ENCODE results near the gene NUDCD2.
"Not testable (repeated sequence)": the region's sequence is repeated elsewhere in the genome, so short reads cannot be mapped to it uniquely, and the experiment has no call there.

NUDCD2 gene

DNA sequence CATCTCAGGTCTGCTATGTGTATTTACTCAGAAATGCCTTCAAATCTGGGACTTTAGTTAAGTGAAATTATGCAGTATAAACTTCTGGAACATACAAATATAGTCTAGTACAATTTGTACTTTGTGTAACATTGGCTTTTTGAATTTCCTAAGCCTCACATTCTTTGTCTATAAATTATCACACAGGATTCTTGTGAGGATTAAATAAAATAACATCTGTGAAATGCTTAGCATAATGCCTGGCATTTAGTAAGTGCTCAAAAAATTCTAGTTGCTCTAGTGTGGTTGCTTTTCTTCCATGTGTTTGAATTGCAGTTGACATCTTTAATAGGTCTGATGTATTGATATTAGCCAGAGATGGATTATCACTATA lies 3.1 kb upstream of the NUDCD2 start:
- peak; percentile 37 for DNase-seq

DNA sequence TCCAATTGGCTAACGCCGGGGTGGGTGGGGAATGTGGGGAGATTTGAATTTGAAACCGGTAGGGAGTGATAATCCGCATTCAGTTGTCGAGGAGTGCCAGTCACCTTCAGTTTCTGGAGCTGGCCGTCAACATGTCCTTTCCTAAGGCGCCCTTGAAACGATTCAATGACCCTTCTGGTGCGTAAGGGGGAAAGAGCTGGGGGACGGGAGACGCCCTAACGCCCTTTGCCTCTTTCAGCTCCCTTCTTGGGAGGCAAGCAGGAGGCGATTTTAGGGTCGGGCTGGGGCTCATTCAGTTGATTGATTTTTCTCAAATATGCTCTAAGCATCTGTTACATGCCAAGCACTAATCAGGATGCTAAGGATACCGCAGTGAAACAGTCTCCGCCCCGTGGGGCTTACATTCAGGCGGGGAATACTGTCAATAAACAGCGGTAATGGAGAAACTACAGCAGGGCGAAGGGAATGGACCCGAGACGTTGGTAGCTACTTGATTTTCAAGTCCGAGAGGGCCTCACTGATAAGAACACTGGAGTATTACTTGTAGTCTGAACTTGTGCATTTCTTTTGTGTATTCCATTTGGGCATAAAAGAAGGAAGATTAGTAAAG lies 765 bp upstream of the NUDCD2 start, which contains the start of gene HMMR:
HMMR (plus strand) TSS at position 71 of the 610 bp plus-strand sequence; CDS start at position 132, 61 bp downstream.
- peak; percentile 15 for DNase-seq

DNA sequence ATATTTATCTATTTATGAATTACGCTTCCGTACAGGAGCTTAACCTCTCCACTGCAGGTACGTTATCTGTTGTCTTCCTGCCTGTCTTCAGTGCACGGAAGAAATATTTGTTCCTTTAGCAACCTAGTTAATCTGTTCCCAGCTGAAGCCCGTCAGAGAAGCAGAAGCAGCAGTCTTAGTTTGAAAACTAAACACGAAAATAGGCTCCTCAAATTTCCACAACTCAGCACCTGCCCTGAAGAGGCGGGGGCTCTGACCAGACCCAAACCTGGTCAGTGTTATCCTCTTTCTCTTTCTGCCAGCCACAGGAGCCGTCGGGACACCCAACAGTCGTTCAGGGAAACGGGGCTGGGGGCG lies 462 bp downstream of the NUDCD2 start:
- DNase-seq = no peak

DNA sequence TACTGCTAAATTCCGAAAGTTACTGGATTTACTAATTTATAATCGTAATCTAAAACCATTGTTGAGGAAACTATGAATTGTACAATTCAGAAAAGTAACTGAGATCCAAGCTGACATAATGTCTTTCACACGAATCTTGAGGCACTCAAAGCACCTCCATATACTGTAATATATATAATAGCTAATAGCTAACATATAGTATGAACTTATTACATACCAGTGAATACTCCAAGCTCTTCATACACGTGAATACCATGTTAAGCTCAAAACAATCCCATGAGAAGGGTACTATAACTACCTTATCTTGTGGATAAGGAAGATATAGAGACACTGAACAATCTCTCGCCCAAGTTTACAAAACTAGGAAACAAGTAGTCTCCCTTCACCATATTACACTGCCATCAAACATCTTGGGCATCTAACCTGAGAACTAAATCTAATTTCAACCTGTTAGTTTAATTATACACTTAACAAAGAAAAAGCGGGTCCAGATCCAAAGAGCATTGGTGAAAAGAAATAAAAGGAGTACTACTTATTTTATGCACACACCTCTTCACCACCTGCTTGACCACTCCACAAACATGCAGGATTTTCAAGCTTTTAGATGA lies 1.0 kb downstream of the NUDCD2 start:
- DNase-seq = no peak

DNA sequence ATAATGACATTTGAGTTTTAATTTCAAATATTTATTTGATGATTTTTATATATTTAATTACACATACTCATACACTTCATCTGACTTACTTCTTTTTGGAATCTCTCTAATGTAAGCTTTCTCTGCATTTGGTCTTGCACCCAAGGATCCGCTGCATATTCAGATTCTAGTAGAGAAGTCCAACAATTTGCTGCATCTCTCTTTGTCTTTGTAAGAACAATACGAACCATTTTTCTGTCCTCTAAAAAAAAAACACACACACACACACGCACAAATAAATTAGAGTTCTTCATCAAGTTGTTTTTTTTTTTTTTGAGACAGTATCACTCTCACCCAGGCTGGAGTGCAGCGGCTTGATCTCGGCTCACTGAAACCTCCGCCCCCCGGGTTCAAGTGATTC lies 3.1 kb downstream of the NUDCD2 start:
- no peak for DNase-seq

- no peak for DNase-seq
Observed at GRCh38 chr5:163456029-163456589, 3.8 kb downstream of the NUDCD2 start.

DNA sequence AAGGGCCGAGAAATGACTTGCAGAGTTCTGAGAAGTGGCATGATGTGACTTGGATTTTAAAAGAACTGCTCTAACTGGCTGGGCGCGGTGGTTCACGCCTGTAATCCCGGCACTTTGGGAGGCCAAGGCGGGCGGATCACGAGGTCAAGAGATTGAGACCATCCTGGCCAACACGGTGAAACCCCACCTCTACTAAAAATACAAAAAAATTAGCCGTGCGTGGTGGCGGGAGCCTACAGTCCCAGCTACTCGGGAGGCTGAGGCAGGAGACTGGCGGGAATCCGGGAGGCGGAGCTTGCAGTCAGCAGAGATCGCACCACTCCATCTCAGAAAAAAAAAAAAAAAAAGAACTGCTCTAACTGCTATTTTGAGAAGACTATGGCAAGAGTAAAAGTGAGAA lies 4.5 kb downstream of the NUDCD2 start:
- not testable (repeated sequence) for DNase-seq

DNA sequence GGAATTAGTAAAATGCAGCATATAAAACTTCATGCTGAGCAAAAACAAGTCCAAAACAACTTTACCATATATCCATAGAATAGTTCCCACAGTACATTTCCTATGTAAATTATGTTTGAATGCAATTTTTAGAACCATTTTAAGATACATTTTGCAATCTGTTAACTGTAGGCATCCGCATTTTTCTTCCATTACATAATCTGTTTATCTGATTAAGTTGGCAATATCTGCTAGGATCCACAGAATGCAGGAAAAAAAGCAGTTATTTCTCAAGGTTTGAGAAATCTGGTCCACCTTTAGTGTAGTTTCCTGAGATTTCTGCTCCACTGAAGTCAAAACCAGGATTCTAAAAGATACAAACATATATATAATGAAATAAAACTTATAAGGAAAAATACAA lies 6.2 kb downstream of the NUDCD2 start:
- peak; percentile 64 for DNase-seq

GRCh38 chr5:163451489-163451888 lies 8.4 kb downstream of the NUDCD2 start:
- DNase-seq = no peak

GRCh38 chr5:163448491-163448890 lies 11.4 kb downstream of the NUDCD2 start:
- DNase-seq = no peak

GRCh38 chr5:163447875-163448274 lies 12.0 kb downstream of the NUDCD2 start:
- no peak for DNase-seq

DNA sequence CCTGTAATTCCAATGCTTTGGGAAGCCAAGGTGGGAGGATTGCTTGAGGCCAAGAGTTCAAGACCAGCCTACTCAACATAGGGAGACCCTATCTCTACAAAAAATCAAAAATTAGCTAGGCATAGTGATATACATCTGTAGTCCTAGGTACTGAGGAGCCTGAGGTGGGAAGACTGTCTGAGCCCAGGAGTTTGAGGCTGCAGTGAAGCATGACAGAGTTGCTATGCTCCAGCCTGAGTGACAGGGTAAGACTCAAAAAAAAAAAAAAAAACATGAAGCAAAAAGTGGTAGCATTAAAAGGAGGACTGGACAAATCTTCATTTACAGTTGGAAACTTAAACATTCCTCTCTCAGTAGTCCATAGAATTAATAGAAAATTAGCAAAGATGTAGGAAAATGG lies 12.7 kb downstream of the NUDCD2 start:
- DNase-seq = no peak

GRCh38 chr5:163445345-163445744 lies 14.6 kb downstream of the NUDCD2 start:
- DNase-seq = no peak

GRCh38 chr5:163444526-163444925 lies 15.4 kb downstream of the NUDCD2 start:
- no peak for DNase-seq

GRCh38 chr5:163440954-163441353 lies 18.9 kb downstream of the NUDCD2 start:
- no peak for DNase-seq

- no peak for DNase-seq
Observed at GRCh38 chr5:163439092-163439425, 20.8 kb downstream of the NUDCD2 start.

GRCh38 chr5:163437309-163438182 lies 22.4 kb downstream of the NUDCD2 start, which contains the start of gene CCNG1:
CCNG1 (plus strand) TSS chr5:163437595; CDS start chr5:163439257, 1,662 bp downstream.
- DNase-seq = peak; percentile 97

- DNase-seq = no peak
Observed at GRCh38 chr5:163437011-163437308, 22.9 kb downstream of the NUDCD2 start.

- no peak for DNase-seq
Observed at GRCh38 chr5:163436515-163436914, 23.4 kb downstream of the NUDCD2 start.

- DNase-seq = no peak
Observed at GRCh38 chr5:163434401-163434866, 25.5 kb downstream of the NUDCD2 start.

DNA sequence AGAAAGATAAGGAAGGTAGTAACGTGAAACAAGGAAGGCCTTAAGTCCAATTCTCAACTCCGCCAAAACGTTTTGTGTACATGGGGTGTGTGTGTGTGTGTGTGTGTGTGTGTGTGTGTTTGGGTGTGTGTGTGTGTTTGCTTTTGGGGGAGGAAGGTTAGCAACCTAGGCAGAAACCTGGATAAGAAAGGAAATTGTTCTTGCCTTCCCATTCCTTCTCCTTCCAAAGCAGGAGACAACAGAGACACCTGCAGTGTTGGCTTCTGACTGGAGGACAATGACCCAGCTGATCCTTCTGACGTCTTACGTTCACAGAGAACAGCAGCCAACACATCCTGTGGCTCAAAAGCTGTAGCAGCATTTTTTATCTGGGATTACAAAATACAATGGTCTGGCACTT lies 26.6 kb downstream of the NUDCD2 start:
- no peak for DNase-seq

DNA sequence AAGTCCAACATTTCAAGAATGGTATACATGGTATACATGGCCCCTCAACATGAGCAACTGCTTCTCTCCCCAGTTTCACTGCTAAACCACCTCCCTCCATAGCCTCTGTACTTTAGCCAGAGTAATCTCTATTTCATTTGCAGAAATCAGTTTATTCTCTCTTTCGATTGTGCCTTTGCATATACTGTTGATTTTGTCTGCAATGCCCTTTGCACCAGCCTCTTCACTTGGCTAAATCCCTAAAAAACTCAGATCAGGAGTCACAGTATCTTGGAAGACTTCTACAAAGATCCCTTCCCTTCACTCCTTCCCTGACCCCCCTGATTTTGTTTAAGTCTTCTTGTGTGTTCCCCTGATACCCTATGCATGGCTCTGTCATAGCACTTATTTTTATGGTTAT lies 27.4 kb downstream of the NUDCD2 start:
- no peak for DNase-seq

DNA sequence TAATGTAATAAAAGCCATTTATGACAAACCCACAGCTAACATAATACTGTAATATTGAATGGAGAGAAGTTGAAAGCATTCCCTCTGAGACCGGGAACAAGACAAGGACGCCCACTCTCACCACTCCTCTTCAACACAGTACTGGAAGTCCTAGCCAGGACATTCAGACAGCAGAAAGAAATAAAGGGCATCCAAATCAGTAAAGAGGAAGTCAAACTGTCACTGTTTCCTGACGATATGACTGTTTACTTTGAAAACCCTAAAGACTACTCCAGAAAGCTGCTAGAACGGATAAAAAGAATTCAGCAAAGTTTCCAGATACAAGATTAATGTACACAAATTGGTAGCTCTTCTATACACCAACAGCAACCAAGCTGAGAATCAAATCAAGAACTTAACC lies 33.8 kb downstream of the NUDCD2 start:
- not testable (repeated sequence) for DNase-seq

GRCh38 chr5:163424836-163425235 lies 35.1 kb downstream of the NUDCD2 start:
- no peak for DNase-seq

Data from HCEC 1CT (cell line).